GM12878 (cell line): ENCODE data around the gene DNAH11. TPM values are rescaled to one million over a fixed set of nuclear protein-coding genes. Genes with fewer than 3 reads are reported as not detected.

ENCODE experiments used
- ATAC-seq: fragments of 200-7000 bp; cut with Tn5 transposase; 3 replicates; pipeline ENCODE4 v1.9.1; 2020; ENCODE audit warnings: mild to moderate bottlenecking, moderate library complexity
- BruUV-seq: library from RNA; stranded (reverse); fragments of 400-500 nt; replicated peaks from 2 replicates; lab custom pipeline; 2021; lab: Mats Ljungman, UMichigan
- CTCF ChIA-PET: fragments of 300-600 bp; sonication (Branson Sonifier 250); formaldehyde crosslinking; extraction: SDS; loops from one replicate; lab custom pipeline; 2021; ENCODE audit warnings: inconsistent platforms; lab: Yijun Ruan, JAX
- POLR2A ChIA-PET: fragments of 350-600 bp; formaldehyde crosslinking; extraction: SDS; loops from one replicate; lab custom pipeline; 2021; ENCODE audit warnings: inconsistent platforms; lab: Charles Lee
- RAD21 ChIA-PET: fragments of 300-600 bp; sonication (Branson Sonifier 250); formaldehyde crosslinking; loops from one replicate; lab custom pipeline; 2023; ENCODE audit warnings: antibody characterized with exemption; ENCODE audit not compliant: unreplicated experiment; lab: Charles Lee
- SMC1A ChIA-PET: fragments of 300-600 bp; sonication (Branson Sonifier 250); formaldehyde crosslinking; loops from one replicate; lab custom pipeline; 2023; ENCODE audit not compliant: unreplicated experiment, uncharacterized antibody; lab: Charles Lee
- DNase-seq: peaks from one replicate; pipeline ENCODE4 v3.0.0-alpha.2; 2011; ENCODE audit warnings: low read depth, low spot score
- FAIRE-seq: peaks from 3 replicates; lab custom pipeline; 2011; peaks lifted over from hg19 to GRCh38; lab: Jason Lieb, UNC
- H2AFZ ChIP-seq: 2 replicates; pipeline ENCODE4 v1.6.0; 2011; ENCODE audit warnings: low read depth, low read length, control low read depth; ENCODE audit not compliant: control insufficient read depth
- H3K27ac ChIP-seq: 2 replicates; pipeline ENCODE4 v1.5.1; 2011; ENCODE audit warnings: control low read depth; ENCODE audit not compliant: control insufficient read depth, insufficient read depth
- H3K27me3 ChIP-seq, 2 experiments: replicated peaks in 1 of 2; 2 replicates each; pipeline versions ENCODE4 v1.6.0 to v1.6.1; 2011; ENCODE audit warnings: low read length in 1 of 2; ENCODE audit not compliant: control insufficient read depth in 2 of 2, insufficient read depth in 2 of 2
- H3K36me3 ChIP-seq, 2 experiments: 2 replicates each; pipeline ENCODE4 v1.5.1; 2011; ENCODE audit warnings: low read length in 1 of 2; ENCODE audit not compliant: control insufficient read depth in 2 of 2, insufficient read depth in 2 of 2
- H3K4me1 ChIP-seq: 2 replicates; pipeline ENCODE4 v1.6.1; 2011; ENCODE audit warnings: mild to moderate bottlenecking, low read length, moderate library complexity, mixed read lengths; ENCODE audit not compliant: control insufficient read depth, insufficient read depth
- H3K4me2 ChIP-seq: 2 replicates; pipeline ENCODE4 v1.6.0; 2011; ENCODE audit warnings: control low read depth; ENCODE audit not compliant: control insufficient read depth, insufficient read depth
- H3K4me3 ChIP-seq: fragments of 200-600 bp; sonication (generic); 2 replicates; pipeline ENCODE4 v1.5.1; 2016
- H3K79me2 ChIP-seq: 2 replicates; pipeline ENCODE4 v1.6.0; 2011; ENCODE audit warnings: low read length; ENCODE audit not compliant: control insufficient read depth, insufficient read depth
- H3K9ac ChIP-seq: 2 replicates; pipeline ENCODE4 v1.8.0; 2011; ENCODE audit warnings: low read length, control low read depth, mixed read lengths; ENCODE audit not compliant: control insufficient read depth, insufficient read depth
- H3K9me3 ChIP-seq: replicated peaks from 3 replicates; pipeline ENCODE4 v1.5.1; 2011; ENCODE audit warnings: mild to moderate bottlenecking, low read length; ENCODE audit not compliant: control insufficient read depth, insufficient read depth
- H4K20me1 ChIP-seq: 2 replicates; pipeline ENCODE4 v1.6.0; 2011; ENCODE audit not compliant: control insufficient read depth, insufficient read depth
- HSF1 ChIP-seq: fragments of 150-350 bp; IDR thresholded peaks from 2 replicates; pipeline ENCODE4 v1.6.1; 2014; ENCODE audit warnings: mild to moderate bottlenecking, low read depth, low read length
- WGBS: methylation state at CpG from one replicate; pipeline ENCODE4 v1.1.6; 2016; ENCODE audit warnings: low lambda C conversion rate; ENCODE audit not compliant: insufficient replicate concordance, insufficient coverage; ENCODE audit errors: missing lambda C conversion rate; 5-methylcytosine and 5-hydroxymethylcytosine counted together
- in situ Hi-C: fragments of 300-500 bp; cut with MboI; formaldehyde crosslinking; loops from 9 replicates; pipeline ENCODE4 v1.14.3; 2018; ENCODE audit warnings: mixed read lengths
- intact Hi-C: fragments of 100-400 bp; cut with micrococcal nuclease; formaldehyde crosslinking; loops from one replicate; pipeline ENCODE4 v1.14.2; 2022; ENCODE audit not compliant: unreplicated experiment
- polyA plus RNA-seq, 11 experiments: library from polyadenylated mRNA; depleted of rRNA in 4 of 11; unstranded in 6 of 11; stranded (reverse) in 5 of 11; fragments of >200 nt; fragmentation: Nextera tagmentation in 4 of 11; fragmentation: Illumina TruSeq in 1 of 11; extraction: Ambion mirVana in 4 of 11; extraction: Trizol in 1 of 11; gene quantifications; 1 replicate in 1 of 11; 2 replicates in 10 of 11; pipeline versions ENCODE4 v1.2.1 to v1.2.3, GENCODE V29; 2011 to 2016; ENCODE audit warnings: inconsistent platforms in 2 of 11, missing spikeins in 2 of 11, low read depth in 1 of 11
- total RNA-seq, 4 experiments: library from RNA; depleted of rRNA in 3 of 4; stranded (reverse); fragments of >200 nt in 3 of 4; fragmentation: Illumina TruSeq in 1 of 4; extraction: Trizol in 1 of 4; gene quantifications; 2 replicates each; pipeline versions ENCODE4 v1.2.1 to v1.2.3, GENCODE V29; 2013 to 2021
- TF ChIP-seq, protein P1 (sequence below): fragments of 450-650 bp; IDR thresholded peaks from 2 replicates; pipeline ENCODE4 v1.6.1; 2017; ENCODE audit warnings: mild to moderate bottlenecking, moderate library complexity

Gene DNAH11
- total and polyA plus RNA-seq, 10 of the 15 experiments (the other 5 are each of a cell fraction or from before 2014, with no cell fraction given), result 0.03 to 0.56 (median 0.10) TPM

- RAD21 ChIA-PET, result no interaction called here
- no TSS peak for BruUV-seq
- no peak overlapping the region for H2AFZ ChIP-seq
- no peaks in the 10 kb centered on the region for H3K9me3 ChIP-seq
- intact Hi-C loops, result no loop called here
- no peak overlapping the region for H3K4me2 ChIP-seq
- in situ Hi-C loops, result no loop called here
- POLR2A ChIA-PET, result no interaction called here
- ATAC-seq (no peak), FAIRE-seq (no peak), DNase-seq (no peak)
- no peaks in the 10 kb centered on the region for H3K27me3 ChIP-seq
- H4K20me1 ChIP-seq, result no peaks in the 10 kb centered on the region
- H3K4me1 ChIP-seq, result no peaks in the 10 kb centered on the region
- no peaks in the 10 kb centered on the region for H3K36me3 ChIP-seq
- CTCF ChIA-PET, result no interaction called here
- no peak overlapping the region for H3K27ac ChIP-seq
- H3K9ac ChIP-seq, result no peak overlapping the region
- TF ChIP-seq HSF1, result no peak
- TF ChIP-seq, protein P1, sequence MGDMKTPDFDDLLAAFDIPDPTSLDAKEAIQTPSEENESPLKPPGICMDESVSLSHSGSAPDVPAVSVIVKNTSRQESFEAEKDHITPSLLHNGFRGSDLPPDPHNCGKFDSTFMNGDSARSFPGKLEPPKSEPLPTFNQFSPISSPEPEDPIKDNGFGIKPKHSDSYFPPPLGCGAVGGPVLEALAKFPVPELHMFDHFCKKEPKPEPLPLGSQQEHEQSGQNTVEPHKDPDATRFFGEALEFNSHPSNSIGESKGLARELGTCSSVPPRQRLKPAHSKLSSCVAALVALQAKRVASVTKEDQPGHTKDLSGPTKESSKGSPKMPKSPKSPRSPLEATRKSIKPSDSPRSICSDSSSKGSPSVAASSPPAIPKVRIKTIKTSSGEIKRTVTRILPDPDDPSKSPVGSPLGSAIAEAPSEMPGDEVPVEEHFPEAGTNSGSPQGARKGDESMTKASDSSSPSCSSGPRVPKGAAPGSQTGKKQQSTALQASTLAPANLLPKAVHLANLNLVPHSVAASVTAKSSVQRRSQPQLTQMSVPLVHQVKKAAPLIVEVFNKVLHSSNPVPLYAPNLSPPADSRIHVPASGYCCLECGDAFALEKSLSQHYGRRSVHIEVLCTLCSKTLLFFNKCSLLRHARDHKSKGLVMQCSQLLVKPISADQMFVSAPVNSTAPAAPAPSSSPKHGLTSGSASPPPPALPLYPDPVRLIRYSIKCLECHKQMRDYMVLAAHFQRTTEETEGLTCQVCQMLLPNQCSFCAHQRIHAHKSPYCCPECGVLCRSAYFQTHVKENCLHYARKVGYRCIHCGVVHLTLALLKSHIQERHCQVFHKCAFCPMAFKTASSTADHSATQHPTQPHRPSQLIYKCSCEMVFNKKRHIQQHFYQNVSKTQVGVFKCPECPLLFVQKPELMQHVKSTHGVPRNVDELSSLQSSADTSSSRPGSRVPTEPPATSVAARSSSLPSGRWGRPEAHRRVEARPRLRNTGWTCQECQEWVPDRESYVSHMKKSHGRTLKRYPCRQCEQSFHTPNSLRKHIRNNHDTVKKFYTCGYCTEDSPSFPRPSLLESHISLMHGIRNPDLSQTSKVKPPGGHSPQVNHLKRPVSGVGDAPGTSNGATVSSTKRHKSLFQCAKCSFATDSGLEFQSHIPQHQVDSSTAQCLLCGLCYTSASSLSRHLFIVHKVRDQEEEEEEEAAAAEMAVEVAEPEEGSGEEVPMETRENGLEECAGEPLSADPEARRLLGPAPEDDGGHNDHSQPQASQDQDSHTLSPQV, result no peak
- SMC1A ChIA-PET, result no interaction called here
- H3K4me3 ChIP-seq, result no peak overlapping the region
- WGBS, result 98% methylated on average over 2 of the region's 2 CpGs
- no peaks in the 10 kb centered on the region for H3K79me2 ChIP-seq
Observed at GRCh38 chr7:21887353-21887752, 344.5 kb downstream of the DNAH11 start.
